GM12878 (cell line): ENCODE data around the gene MEMO1.

ENCODE experiments used
- CBFB ChIP-seq: IDR thresholded peaks from 2 replicates; pipeline ENCODE4 v1.6.1; 2016; ENCODE audit warnings: antibody characterized with exemption, low read depth
- EED ChIP-seq: sonication (generic); IDR thresholded peaks from 2 replicates; pipeline ENCODE4 v1.6.1; 2016; ENCODE audit warnings: antibody characterized with exemption, low read depth
- EP300 ChIP-seq, 2 experiments: fragments of 150-350 bp in 1 of 2; IDR thresholded peaks; 2 replicates each; pipeline ENCODE4 v1.6.1; 2011 to 2012; ENCODE audit warnings: low read depth in 2 of 2, low read length in 2 of 2, borderline replicate concordance in 1 of 2, improper control_type of control experiment in 1 of 2, inconsistent platforms in 1 of 2; ENCODE audit not compliant: control insufficient read depth in 1 of 2
- MYC ChIP-seq: IDR thresholded peaks from 2 replicates; pipeline ENCODE4 v1.6.1; 2011; ENCODE audit warnings: mild to moderate bottlenecking, low read length, moderate library complexity, inconsistent platforms; ENCODE audit not compliant: insufficient read depth, insufficient replicate concordance, insufficient read length, severe bottlenecking
- POLR2A ChIP-seq: IDR thresholded peaks from 2 replicates; pipeline ENCODE4 v1.6.1; 2011; ENCODE audit warnings: low read depth, mild to moderate bottlenecking, low read length
- ZNF24 ChIP-seq: fragments of 450-650 bp; IDR thresholded peaks from 2 replicates; pipeline ENCODE4 v1.6.1; 2017; ENCODE audit warnings: antibody characterized with exemption, mild to moderate bottlenecking
- ZNF274 ChIP-seq: IDR thresholded peaks from one replicate; pipeline ENCODE4 v1.8.0; 2011; ENCODE audit not compliant: insufficient read length, insufficient read depth
- TF ChIP-seq, protein P1 (sequence below), 3 experiments: IDR thresholded peaks in 2 of 3; conservative IDR thresholded peaks in 1 of 3; 2 replicates each; pipeline ENCODE4 v1.5.1; 2011; ENCODE audit warnings: low read depth in 3 of 3, low read length in 3 of 3, mild to moderate bottlenecking in 3 of 3, control low read depth in 2 of 3, moderate library complexity in 2 of 3, inconsistent platforms in 1 of 3, mixed read lengths in 1 of 3; ENCODE audit not compliant: control insufficient read depth in 2 of 3, insufficient read depth in 1 of 3; ENCODE audit errors: extremely low read depth in 1 of 3
- TF ChIP-seq, protein P2 (sequence below): IDR thresholded peaks from 2 replicates; pipeline ENCODE4 v1.6.1; 2011; ENCODE audit warnings: low read depth, mild to moderate bottlenecking, low read length, moderate library complexity, borderline replicate concordance; ENCODE audit errors: extremely low read depth

DNA sequence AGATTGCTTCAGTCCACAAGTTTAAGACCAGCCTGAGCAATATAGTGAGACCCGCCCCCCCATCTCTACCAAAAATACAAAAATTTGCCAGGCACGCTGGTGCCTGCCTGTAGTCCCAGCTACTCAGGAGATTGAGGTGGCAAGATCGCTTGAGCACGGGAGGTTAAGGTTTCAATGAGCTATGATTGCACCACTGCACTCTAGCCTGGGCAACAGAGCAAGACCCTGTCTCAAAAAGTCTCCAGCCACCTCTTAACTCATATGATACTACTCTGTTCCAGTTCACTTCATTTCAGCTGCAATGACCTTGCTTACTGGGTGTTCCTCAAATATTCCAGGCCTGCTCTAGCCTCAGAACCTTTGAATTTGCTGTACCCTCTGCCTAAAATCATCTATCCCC, 11.4 kb downstream of the MEMO1 start:
- TF ChIP-seq, protein P1, sequence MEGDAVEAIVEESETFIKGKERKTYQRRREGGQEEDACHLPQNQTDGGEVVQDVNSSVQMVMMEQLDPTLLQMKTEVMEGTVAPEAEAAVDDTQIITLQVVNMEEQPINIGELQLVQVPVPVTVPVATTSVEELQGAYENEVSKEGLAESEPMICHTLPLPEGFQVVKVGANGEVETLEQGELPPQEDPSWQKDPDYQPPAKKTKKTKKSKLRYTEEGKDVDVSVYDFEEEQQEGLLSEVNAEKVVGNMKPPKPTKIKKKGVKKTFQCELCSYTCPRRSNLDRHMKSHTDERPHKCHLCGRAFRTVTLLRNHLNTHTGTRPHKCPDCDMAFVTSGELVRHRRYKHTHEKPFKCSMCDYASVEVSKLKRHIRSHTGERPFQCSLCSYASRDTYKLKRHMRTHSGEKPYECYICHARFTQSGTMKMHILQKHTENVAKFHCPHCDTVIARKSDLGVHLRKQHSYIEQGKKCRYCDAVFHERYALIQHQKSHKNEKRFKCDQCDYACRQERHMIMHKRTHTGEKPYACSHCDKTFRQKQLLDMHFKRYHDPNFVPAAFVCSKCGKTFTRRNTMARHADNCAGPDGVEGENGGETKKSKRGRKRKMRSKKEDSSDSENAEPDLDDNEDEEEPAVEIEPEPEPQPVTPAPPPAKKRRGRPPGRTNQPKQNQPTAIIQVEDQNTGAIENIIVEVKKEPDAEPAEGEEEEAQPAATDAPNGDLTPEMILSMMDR (IDR thresholded peaks at IDR 0.05 in 2 of 3, conservative IDR thresholded peaks at IDR 0.05 in 1 of 3; ENCODE audit: control insufficient read depth in 2 of 3, extremely low read depth in 1 of 3, insufficient read depth in 1 of 3, low read depth in 3 of 3, low read length in 3 of 3), result no peak
- TF ChIP-seq ZNF274 (no peak), EED (no peak), EP300 (IDR thresholded peaks at IDR 0.05; ENCODE audit: borderline replicate concordance in 1 of 2, control insufficient read depth in 1 of 2, low read depth in 2 of 2, low read length in 2 of 2) (no peak), ZNF24 (no peak), MYC (no peak), POLR2A (no peak), CBFB (no peak)
- TF ChIP-seq, protein P2, sequence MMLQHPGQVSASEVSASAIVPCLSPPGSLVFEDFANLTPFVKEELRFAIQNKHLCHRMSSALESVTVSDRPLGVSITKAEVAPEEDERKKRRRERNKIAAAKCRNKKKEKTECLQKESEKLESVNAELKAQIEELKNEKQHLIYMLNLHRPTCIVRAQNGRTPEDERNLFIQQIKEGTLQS, result no peak
